Measurements from ENCODE around the gene UST. TPM values are rescaled to one million over a fixed set of nuclear protein-coding genes. Genes with fewer than 3 reads are reported as not detected.

UST gene
- total RNA-seq, 2 donors from 2014 or later: 15.3 to 16.3 TPM

- H3K4me3 ChIP-seq (ENCODE audit: low read length): no peak overlapping the region
- Mint-ChIP-seq H3K27me3 (ENCODE audit: insufficient read depth) (no peaks in the 10 kb centered on the region), H3K4me1 (peaks cover 16% of the 10 kb centered on the region), H3K9me3 (no peaks in the 10 kb centered on the region), H3K27ac (no peak overlapping the region), H3K36me3 (ENCODE audit: low read depth) (peaks cover 9% of the 10 kb centered on the region), H3K4me3 (no peak overlapping the region)
- no peaks in the 10 kb centered on the region for H3K9me3 ChIP-seq (ENCODE audit: control insufficient read depth, low read length)
- H3K27me3 ChIP-seq (ENCODE audit: control insufficient read depth, insufficient read depth, low read length, poor library complexity, severe bottlenecking): no peaks in the 10 kb centered on the region
- no peak overlapping the region for H3K9ac ChIP-seq (ENCODE audit: extremely low read depth, low read length, poor library complexity, severe bottlenecking)
- H3K4me1 ChIP-seq (ENCODE audit: control insufficient read depth, insufficient read depth, low read length): peaks cover 7% of the 10 kb centered on the region
- DNase-seq: no peak
- WGBS, 2 experiments (ENCODE audit: insufficient coverage in 1 of 2, insufficient read length in 1 of 2): 90 to 94% methylated on average over 7 to 9 of the region's 9 CpGs
- no peak overlapping the region for H3K27ac ChIP-seq (ENCODE audit: low read depth, low read length)
- no peaks in the 10 kb centered on the region for H3K36me3 ChIP-seq (ENCODE audit: control insufficient read depth, insufficient read depth, low read length)
- TF ChIP-seq CTCF (conservative IDR thresholded peaks at IDR 0.05): no peak
Measured at GRCh38 chr6:149015535-149016525, 269.0 kb downstream of the UST start.

GRCh38 chr6:149016716-149017115 is 269.9 kb downstream of the UST start:
- Histone ChIP-seq H3K9me3 (ENCODE audit: control insufficient read depth, low read length) (no peaks in the 10 kb centered on the region), H3K4me3 (ENCODE audit: low read length) (no peak overlapping the region), H3K4me1 (ENCODE audit: control insufficient read depth, insufficient read depth, low read length) (peaks cover 7% of the 10 kb centered on the region), H3K36me3 (ENCODE audit: control insufficient read depth, insufficient read depth, low read length) (no peaks in the 10 kb centered on the region), H3K27ac (ENCODE audit: low read depth, low read length) (no peak overlapping the region), H3K9ac (ENCODE audit: extremely low read depth, low read length, poor library complexity, severe bottlenecking) (no peak overlapping the region), H3K27me3 (ENCODE audit: control insufficient read depth, insufficient read depth, low read length, poor library complexity, severe bottlenecking) (no peaks in the 10 kb centered on the region)
- H3K36me3 Mint-ChIP-seq (ENCODE audit: low read depth): peaks cover 16% of the 10 kb centered on the region
- no peaks in the 10 kb centered on the region for H3K27me3 Mint-ChIP-seq (ENCODE audit: insufficient read depth)
- H3K4me1 Mint-ChIP-seq: peaks cover 18% of the 10 kb centered on the region
- no peak for TF ChIP-seq CTCF (conservative IDR thresholded peaks at IDR 0.05)
- H3K4me3 Mint-ChIP-seq: no peak overlapping the region
- no peaks in the 10 kb centered on the region for H3K9me3 Mint-ChIP-seq
- no peak for DNase-seq
- no peak overlapping the region for H3K27ac Mint-ChIP-seq
- WGBS, 2 experiments (ENCODE audit: insufficient coverage in 1 of 2, insufficient read length in 1 of 2): 80 to 92% methylated on average over 4 to 7 of the region's 7 CpGs

GRCh38 chr6:149020319-149020718 is 273.5 kb downstream of the UST start:
- peaks cover 4% of the 10 kb centered on the region for H3K36me3 ChIP-seq (ENCODE audit: control insufficient read depth, insufficient read depth, low read length)
- no peaks in the 10 kb centered on the region for H3K27me3 ChIP-seq (ENCODE audit: control insufficient read depth, insufficient read depth, low read length, poor library complexity, severe bottlenecking)
- no peak overlapping the region for H3K4me3 ChIP-seq (ENCODE audit: low read length)
- DNase-seq: no peak
- H3K9me3 Mint-ChIP-seq: no peaks in the 10 kb centered on the region
- WGBS, 2 experiments (ENCODE audit: insufficient coverage in 1 of 2, insufficient read length in 1 of 2): 97 to 100% methylated on average over 2 to 3 of the region's 3 CpGs
- no peak for TF ChIP-seq CTCF (conservative IDR thresholded peaks at IDR 0.05)
- peaks cover 7% of the 10 kb centered on the region for H3K4me1 Mint-ChIP-seq
- H3K27ac Mint-ChIP-seq: no peak overlapping the region
- H3K4me3 Mint-ChIP-seq: no peak overlapping the region
- H3K4me1 ChIP-seq (ENCODE audit: control insufficient read depth, insufficient read depth, low read length): no peaks in the 10 kb centered on the region
- H3K9ac ChIP-seq (ENCODE audit: extremely low read depth, low read length, poor library complexity, severe bottlenecking): no peak overlapping the region
- peaks cover 36% of the 10 kb centered on the region for H3K36me3 Mint-ChIP-seq (ENCODE audit: low read depth)
- H3K9me3 ChIP-seq (ENCODE audit: control insufficient read depth, low read length): no peaks in the 10 kb centered on the region
- H3K27me3 Mint-ChIP-seq (ENCODE audit: insufficient read depth): no peaks in the 10 kb centered on the region
- H3K27ac ChIP-seq (ENCODE audit: low read depth, low read length): no peak overlapping the region
